ENCODE data around the gene GALNT16. TPM values are rescaled to one million over a fixed set of nuclear protein-coding genes. Genes with fewer than 3 reads are reported as not detected.

Gene GALNT16
- total RNA-seq, 1 donor from 2014 or later = 0.11 TPM

GRCh38 chr14:69346710-69347109 lies 86.8 kb downstream of the GALNT16 start:
- Mint-ChIP-seq H3K27ac (no peak overlapping the region), H3K4me1 (ENCODE audit: low read depth) (no peaks in the 10 kb centered on the region), H3K9me3 (no peaks in the 10 kb centered on the region), H3K4me3 (ENCODE audit: low read depth) (no peak overlapping the region), H3K27me3 (ENCODE audit: low read depth) (peaks cover 2% of the 10 kb centered on the region), H3K36me3 (ENCODE audit: low read depth) (no peaks in the 10 kb centered on the region)
- intact Hi-C loops (cut with micrococcal nuclease) = no loop called here
- no peak for DNase-seq (ENCODE audit: low spot score)

- Mint-ChIP-seq H3K9me3 (no peaks in the 10 kb centered on the region), H3K4me3 (ENCODE audit: low read depth) (no peak overlapping the region), H3K27ac (no peak overlapping the region), H3K4me1 (ENCODE audit: low read depth) (peaks cover 5% of the 10 kb centered on the region), H3K27me3 (ENCODE audit: low read depth) (peaks cover 2% of the 10 kb centered on the region), H3K36me3 (ENCODE audit: low read depth) (peaks cover under 1% of the 10 kb centered on the region)
- intact Hi-C loops (cut with micrococcal nuclease) = no loop called here
- no peak for DNase-seq (ENCODE audit: low spot score)
Measured at GRCh38 chr14:69349091-69349777, 89.3 kb downstream of the GALNT16 start.

- Mint-ChIP-seq H3K27ac (no peak overlapping the region), H3K9me3 (no peaks in the 10 kb centered on the region)
- intact Hi-C loops (cut with micrococcal nuclease) = no loop called here
Measured at GRCh38 chr14:69350892-69351291, 90.9 kb downstream of the GALNT16 start.

DNA sequence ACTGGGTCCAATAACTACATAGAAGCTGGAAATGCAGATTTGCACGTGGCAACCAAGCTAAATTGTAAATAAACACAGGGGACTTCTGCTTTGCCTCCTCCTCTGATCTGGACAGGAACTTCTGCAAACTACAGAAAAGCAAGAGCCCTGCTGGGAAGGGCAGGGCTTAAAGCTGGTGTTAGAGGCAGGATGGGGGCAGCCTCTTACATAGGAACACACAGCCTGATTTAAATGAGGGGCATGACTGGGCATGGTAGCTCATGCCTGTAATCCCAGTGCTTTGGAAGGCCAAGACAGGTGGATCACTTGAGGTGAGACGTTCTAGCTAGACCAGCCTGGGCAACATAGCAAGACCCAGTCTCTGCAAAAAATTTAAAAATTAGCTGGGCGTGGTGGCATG lies 91.4 kb downstream of the GALNT16 start:
- intact Hi-C loops (cut with micrococcal nuclease) = no loop called here
- H3K27ac Mint-ChIP-seq = no peak overlapping the region
- peaks cover 2% of the 10 kb centered on the region for H3K27me3 Mint-ChIP-seq (ENCODE audit: low read depth)
- no peaks in the 10 kb centered on the region for H3K9me3 Mint-ChIP-seq
- peaks cover 3% of the 10 kb centered on the region for H3K36me3 Mint-ChIP-seq (ENCODE audit: low read depth)
- H3K4me1 Mint-ChIP-seq (ENCODE audit: low read depth) = peaks cover 14% of the 10 kb centered on the region
- no peak overlapping the region for H3K4me3 Mint-ChIP-seq (ENCODE audit: low read depth)
- no peak for DNase-seq (ENCODE audit: low spot score)

More at GRCh38 chr14:69350892-69351291, 90.9 kb downstream of the GALNT16 start:
- no peak for DNase-seq (ENCODE audit: low spot score)
- H3K4me1 Mint-ChIP-seq (ENCODE audit: low read depth) = peaks cover 14% of the 10 kb centered on the region
- no peak overlapping the region for H3K4me3 Mint-ChIP-seq (ENCODE audit: low read depth)
- peaks cover 2% of the 10 kb centered on the region for H3K27me3 Mint-ChIP-seq (ENCODE audit: low read depth)
- peaks cover 3% of the 10 kb centered on the region for H3K36me3 Mint-ChIP-seq (ENCODE audit: low read depth)

- Mint-ChIP-seq H3K4me3 (ENCODE audit: low read depth) (no peak overlapping the region), H3K9me3 (no peaks in the 10 kb centered on the region)
Measured at GRCh38 chr14:69351911-69352310, 92.0 kb downstream of the GALNT16 start.

DNA sequence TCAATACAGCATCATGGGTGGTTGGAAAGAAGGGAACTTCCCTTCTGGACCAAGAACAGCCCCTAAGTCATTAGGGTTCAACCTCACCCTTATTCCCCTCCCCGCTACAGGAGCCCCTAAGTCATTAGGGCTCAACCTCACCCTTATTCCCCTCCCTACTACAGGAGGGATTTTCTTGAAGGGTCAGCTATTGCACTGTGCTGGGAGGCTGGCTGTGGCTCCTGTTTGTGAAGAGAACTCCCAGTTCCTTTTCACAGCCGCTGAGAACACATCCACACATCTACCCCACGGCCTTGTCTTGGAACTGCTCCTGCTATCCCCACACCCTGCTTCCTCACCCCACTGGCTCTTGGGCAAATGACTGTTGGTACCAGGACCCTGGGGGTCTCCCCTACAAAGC lies 93.2 kb downstream of the GALNT16 start:
- Mint-ChIP-seq H3K4me3 (ENCODE audit: low read depth) (no peak overlapping the region), H3K4me1 (ENCODE audit: low read depth) (peaks cover 18% of the 10 kb centered on the region), H3K27ac (no peak overlapping the region), H3K9me3 (no peaks in the 10 kb centered on the region), H3K27me3 (ENCODE audit: low read depth) (peaks cover 2% of the 10 kb centered on the region), H3K36me3 (ENCODE audit: low read depth) (peaks cover 3% of the 10 kb centered on the region)
- DNase-seq (ENCODE audit: low spot score) = no peak
- intact Hi-C loops (cut with micrococcal nuclease) = no loop called here

More at GRCh38 chr14:69351911-69352310, 92.0 kb downstream of the GALNT16 start:
- H3K27me3 Mint-ChIP-seq (ENCODE audit: low read depth) = peaks cover 2% of the 10 kb centered on the region
- no peak overlapping the region for H3K27ac Mint-ChIP-seq
- peaks cover 14% of the 10 kb centered on the region for H3K4me1 Mint-ChIP-seq (ENCODE audit: low read depth)
- H3K36me3 Mint-ChIP-seq (ENCODE audit: low read depth) = peaks cover 3% of the 10 kb centered on the region
- DNase-seq (ENCODE audit: low spot score) = no peak
- intact Hi-C loops (cut with micrococcal nuclease) = no loop called here

- intact Hi-C loops (cut with micrococcal nuclease) = loop anchor here (5.0 kb wide), 1 partner anchor 43 kb away; the partner anchor contains the start of genes ERH and SLC39A9
- Mint-ChIP-seq H3K27me3 (ENCODE audit: low read depth) (peaks cover 2% of the 10 kb centered on the region), H3K27ac (peak overlapping the region; percentile 79), H3K4me3 (ENCODE audit: low read depth) (peak overlapping the region; percentile 2), H3K9me3 (no peaks in the 10 kb centered on the region), H3K4me1 (ENCODE audit: low read depth) (peaks cover 26% of the 10 kb centered on the region), H3K36me3 (ENCODE audit: low read depth) (peaks cover 3% of the 10 kb centered on the region)
- peak; percentile 57 for DNase-seq (ENCODE audit: low spot score)
Measured at GRCh38 chr14:69354383-69355153, 94.6 kb downstream of the GALNT16 start.

GRCh38 chr14:69355154-69355597 lies 95.2 kb downstream of the GALNT16 start:
- Mint-ChIP-seq H3K36me3 (ENCODE audit: low read depth) (peaks cover 3% of the 10 kb centered on the region), H3K4me3 (ENCODE audit: low read depth) (no peak overlapping the region), H3K9me3 (no peaks in the 10 kb centered on the region), H3K27me3 (ENCODE audit: low read depth) (no peaks in the 10 kb centered on the region), H3K27ac (no peak overlapping the region), H3K4me1 (ENCODE audit: low read depth) (peaks cover 26% of the 10 kb centered on the region)
- intact Hi-C loops (cut with micrococcal nuclease) = loop anchor here (5.0 kb wide), 1 partner anchor 42 kb away; the partner anchor contains the start of genes ERH and SLC39A9
- DNase-seq (ENCODE audit: low spot score) = no peak

- intact Hi-C loops (cut with micrococcal nuclease) = loop anchor here (5.0 kb wide), 1 partner anchor 42 kb away; the partner anchor contains the start of genes ERH and SLC39A9
- DNase-seq (ENCODE audit: low spot score) = no peak
- Mint-ChIP-seq H3K9me3 (no peaks in the 10 kb centered on the region), H3K27ac (no peak overlapping the region), H3K4me3 (ENCODE audit: low read depth) (no peak overlapping the region), H3K4me1 (ENCODE audit: low read depth) (peaks cover 26% of the 10 kb centered on the region), H3K36me3 (ENCODE audit: low read depth) (peaks cover 3% of the 10 kb centered on the region), H3K27me3 (ENCODE audit: low read depth) (no peaks in the 10 kb centered on the region)
Measured at GRCh38 chr14:69355607-69356281, 95.8 kb downstream of the GALNT16 start.

DNA sequence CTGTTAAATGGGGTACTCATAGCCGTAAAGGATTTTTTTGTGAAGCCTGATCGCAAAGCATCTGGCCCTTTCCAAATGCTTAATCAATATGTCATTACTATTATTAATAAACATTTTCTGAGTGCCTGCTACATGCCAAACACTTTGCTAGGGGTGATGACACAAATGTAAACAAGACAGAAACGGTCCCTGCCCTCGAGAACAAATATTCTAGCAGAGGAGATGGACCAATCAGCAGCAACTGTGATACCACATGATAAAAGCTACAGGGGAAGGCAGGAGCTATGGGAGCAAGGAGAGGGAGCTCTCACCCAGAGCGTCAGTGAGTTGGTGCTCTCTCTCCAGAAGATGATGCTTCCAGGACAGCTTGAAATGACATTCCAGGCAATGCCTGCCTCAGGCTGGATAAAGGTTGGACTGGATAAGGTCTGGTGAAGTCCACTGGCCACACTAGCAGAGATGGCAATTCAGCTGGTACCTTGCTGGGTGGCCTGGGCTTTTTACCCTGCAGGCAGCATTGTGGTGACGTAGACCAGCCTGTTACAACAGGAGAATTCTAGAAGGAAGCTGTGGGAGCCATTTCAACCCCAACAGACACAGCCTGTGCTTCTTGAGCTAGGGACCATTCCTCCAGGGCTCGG lies 97.1 kb downstream of the GALNT16 start:
- intact Hi-C loops (cut with micrococcal nuclease) = loop anchor here (5.0 kb wide), 1 partner anchor 40 kb away; the partner anchor contains the start of genes ERH and SLC39A9
- Mint-ChIP-seq H3K27me3 (ENCODE audit: low read depth) (no peaks in the 10 kb centered on the region), H3K4me1 (ENCODE audit: low read depth) (peaks cover 26% of the 10 kb centered on the region), H3K9me3 (no peaks in the 10 kb centered on the region), H3K36me3 (ENCODE audit: low read depth) (peaks cover 3% of the 10 kb centered on the region), H3K4me3 (ENCODE audit: low read depth) (no peak overlapping the region), H3K27ac (no peak overlapping the region)
- DNase-seq (ENCODE audit: low spot score) = no peak

DNA sequence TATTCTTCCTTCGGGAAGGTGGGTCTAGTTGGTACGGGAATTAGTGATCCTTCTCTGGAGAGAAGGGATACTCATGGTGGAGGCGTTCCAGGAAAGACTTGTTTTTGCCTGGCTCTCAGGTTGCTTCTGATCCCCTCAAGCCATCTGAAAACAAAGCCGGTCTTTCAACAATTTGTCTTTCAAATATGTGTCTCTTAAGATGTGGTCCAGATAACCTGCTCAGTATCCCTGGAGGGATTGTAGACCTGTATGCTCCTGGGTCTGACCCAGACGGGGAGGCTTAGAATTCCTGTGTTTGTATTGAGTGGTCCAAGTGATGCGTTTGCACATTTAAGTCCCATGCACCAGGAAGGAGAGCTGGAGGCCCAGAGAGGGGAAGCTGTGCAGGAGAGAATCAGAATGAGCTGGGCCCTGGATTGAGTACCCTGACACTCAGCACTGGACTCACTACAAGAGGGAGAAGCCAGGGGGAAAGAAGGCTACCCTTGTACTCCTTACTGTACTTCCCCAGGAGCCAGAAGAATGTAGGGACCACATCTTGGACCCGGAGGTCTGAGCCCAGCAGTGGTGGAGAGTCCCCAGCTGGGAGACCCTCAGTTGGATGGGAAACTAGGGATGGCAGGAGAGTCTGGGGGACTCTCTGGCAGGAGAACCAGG lies 97.7 kb downstream of the GALNT16 start:
- Mint-ChIP-seq H3K4me1 (ENCODE audit: low read depth) (peaks cover 26% of the 10 kb centered on the region), H3K27me3 (ENCODE audit: low read depth) (no peaks in the 10 kb centered on the region), H3K27ac (no peak overlapping the region), H3K9me3 (no peaks in the 10 kb centered on the region), H3K36me3 (ENCODE audit: low read depth) (peaks cover 3% of the 10 kb centered on the region), H3K4me3 (ENCODE audit: low read depth) (no peak overlapping the region)
- intact Hi-C loops (cut with micrococcal nuclease) = loop anchor here (5.0 kb wide), 1 partner anchor 40 kb away; the partner anchor contains the start of genes ERH and SLC39A9
- no peak for DNase-seq (ENCODE audit: low spot score)
